HG02938 (cell line): ENCODE results near the gene PRKD1.
A peak's percentile ranks its signal among the peaks of the same experiment; 100 is the strongest.
"Not testable (repeated sequence)": the region's sequence is repeated elsewhere in the genome, so short reads cannot be mapped to it uniquely, and the experiment has no call there.

Experiments
- ATAC-seq: cut with Tn5 transposase; IDR thresholded peaks from one replicate; pipeline ENCODE4 v1.9.1; 2021; ENCODE audit warnings: mild to moderate bottlenecking, moderate library complexity; ENCODE audit not compliant: unreplicated experiment

The PRKD1 gene

GRCh38 chr14:29802211-29802610, 125.4 kb downstream of the PRKD1 start:
- ATAC-seq: no peak

- ATAC-seq: no peak
Observed at GRCh38 chr14:29800961-29801360, 126.7 kb downstream of the PRKD1 start.

GRCh38 chr14:29799464-29800095, 128.1 kb downstream of the PRKD1 start:
- no peak for ATAC-seq

GRCh38 chr14:29798811-29799210, 128.8 kb downstream of the PRKD1 start:
- ATAC-seq: no peak

- ATAC-seq: no peak
Observed at GRCh38 chr14:29798108-29798663, 129.5 kb downstream of the PRKD1 start.

- no peak for ATAC-seq
Observed at GRCh38 chr14:29796853-29797252, 130.8 kb downstream of the PRKD1 start.

GRCh38 chr14:29789475-29789874, 138.2 kb downstream of the PRKD1 start:
- no peak for ATAC-seq

- no peak for ATAC-seq
Observed at GRCh38 chr14:29788093-29788492, 139.6 kb downstream of the PRKD1 start.

- ATAC-seq: no peak
Observed at GRCh38 chr14:29783556-29783955, 144.1 kb downstream of the PRKD1 start.

GRCh38 chr14:29782041-29782440, 145.6 kb downstream of the PRKD1 start:
- no peak for ATAC-seq

- ATAC-seq: not testable (repeated sequence)
Observed at GRCh38 chr14:29777142-29777541, 150.5 kb downstream of the PRKD1 start.

- ATAC-seq: no peak
Observed at GRCh38 chr14:29773990-29774389, 153.7 kb downstream of the PRKD1 start.

GRCh38 chr14:29763342-29763858, 164.2 kb downstream of the PRKD1 start:
- ATAC-seq: no peak

GRCh38 chr14:29759521-29760340, 167.9 kb downstream of the PRKD1 start:
- ATAC-seq: peak; percentile 75

GRCh38 chr14:29757711-29758233, 169.9 kb downstream of the PRKD1 start:
- ATAC-seq: no peak

GRCh38 chr14:29757188-29757680, 170.4 kb downstream of the PRKD1 start:
- ATAC-seq: no peak

- ATAC-seq: no peak
Observed at GRCh38 chr14:29756019-29756385, 171.6 kb downstream of the PRKD1 start.

GRCh38 chr14:29755311-29756018, 172.2 kb downstream of the PRKD1 start:
- no peak for ATAC-seq

GRCh38 chr14:29754134-29754533, 173.5 kb downstream of the PRKD1 start:
- no peak for ATAC-seq

GRCh38 chr14:29752221-29752923, 175.3 kb downstream of the PRKD1 start:
- ATAC-seq: no peak
